ENCODE measurements around the gene EVC2.

EVC2 gene

DNA sequence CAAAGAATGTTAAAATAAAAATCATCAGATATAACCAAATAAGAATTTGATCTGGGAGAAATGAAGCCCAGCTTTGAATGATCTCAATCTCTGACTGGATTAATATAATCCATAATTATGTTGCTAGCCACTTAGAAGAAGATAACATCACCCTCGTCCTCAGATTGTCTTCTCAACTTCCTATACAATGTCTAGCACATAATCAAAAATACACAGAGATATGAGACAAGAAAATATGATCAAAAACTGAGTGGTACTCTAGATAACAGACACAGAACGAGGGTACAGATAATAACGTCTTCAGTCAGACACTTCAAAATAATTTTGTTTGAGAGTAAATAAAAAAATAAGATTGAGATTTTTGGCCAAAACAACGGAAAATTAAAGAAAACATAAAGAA, 47.1 kb downstream of the EVC2 start:
- Histone ChIP-seq H3K4me1 (no peaks in the 10 kb centered on the region), H2AFZ (no peak overlapping the region), H3K27ac (no peak overlapping the region), H3K36me3 (ENCODE audit: control insufficient read depth, insufficient read depth, low read length) (no peaks in the 10 kb centered on the region), H3K4me3 (ENCODE audit: low read depth, low read length) (no peak overlapping the region), H3K27me3 (ENCODE audit: control insufficient read depth, insufficient read depth, low read length) (no peaks in the 10 kb centered on the region), H3K4me2 (ENCODE audit: low read length) (no peak overlapping the region), H3K9ac (no peak overlapping the region), H3K9me3 (ENCODE audit: control insufficient read depth, low read length) (no peaks in the 10 kb centered on the region), H3K79me2 (no peaks in the 10 kb centered on the region)
- TF ChIP-seq, protein P1, sequence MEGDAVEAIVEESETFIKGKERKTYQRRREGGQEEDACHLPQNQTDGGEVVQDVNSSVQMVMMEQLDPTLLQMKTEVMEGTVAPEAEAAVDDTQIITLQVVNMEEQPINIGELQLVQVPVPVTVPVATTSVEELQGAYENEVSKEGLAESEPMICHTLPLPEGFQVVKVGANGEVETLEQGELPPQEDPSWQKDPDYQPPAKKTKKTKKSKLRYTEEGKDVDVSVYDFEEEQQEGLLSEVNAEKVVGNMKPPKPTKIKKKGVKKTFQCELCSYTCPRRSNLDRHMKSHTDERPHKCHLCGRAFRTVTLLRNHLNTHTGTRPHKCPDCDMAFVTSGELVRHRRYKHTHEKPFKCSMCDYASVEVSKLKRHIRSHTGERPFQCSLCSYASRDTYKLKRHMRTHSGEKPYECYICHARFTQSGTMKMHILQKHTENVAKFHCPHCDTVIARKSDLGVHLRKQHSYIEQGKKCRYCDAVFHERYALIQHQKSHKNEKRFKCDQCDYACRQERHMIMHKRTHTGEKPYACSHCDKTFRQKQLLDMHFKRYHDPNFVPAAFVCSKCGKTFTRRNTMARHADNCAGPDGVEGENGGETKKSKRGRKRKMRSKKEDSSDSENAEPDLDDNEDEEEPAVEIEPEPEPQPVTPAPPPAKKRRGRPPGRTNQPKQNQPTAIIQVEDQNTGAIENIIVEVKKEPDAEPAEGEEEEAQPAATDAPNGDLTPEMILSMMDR (IDR thresholded peaks at IDR 0.05): no peak

DNA sequence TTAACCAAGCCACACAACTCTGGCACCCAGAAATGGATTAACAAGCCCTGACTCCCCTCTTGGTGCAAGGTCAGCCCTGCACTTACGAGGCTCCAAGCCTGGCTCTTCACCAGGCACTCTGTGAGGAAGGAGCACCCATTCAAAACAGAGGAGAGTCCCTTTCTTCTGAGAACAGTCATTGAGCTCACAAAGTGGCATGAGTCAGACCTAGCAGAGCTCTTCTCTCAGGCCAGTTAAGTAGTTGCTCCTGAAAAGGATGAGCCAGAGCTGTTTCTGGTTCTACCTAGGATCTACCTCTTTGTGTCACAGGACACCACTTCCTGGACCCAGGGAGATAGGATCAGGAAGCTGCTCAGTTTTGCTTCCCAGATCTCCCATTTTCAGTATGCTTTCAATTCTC, 48.2 kb downstream of the EVC2 start:
- H3K4me1 ChIP-seq: no peaks in the 10 kb centered on the region
- H3K36me3 ChIP-seq (ENCODE audit: control insufficient read depth, insufficient read depth, low read length): no peaks in the 10 kb centered on the region
- TF ChIP-seq, protein P1 (IDR thresholded peaks at IDR 0.05): no peak
- no peaks in the 10 kb centered on the region for H3K79me2 ChIP-seq
- H3K27me3 ChIP-seq (ENCODE audit: control insufficient read depth, insufficient read depth, low read length): no peaks in the 10 kb centered on the region
- no peaks in the 10 kb centered on the region for H3K9me3 ChIP-seq (ENCODE audit: control insufficient read depth, low read length)
- no peak overlapping the region for H2AFZ ChIP-seq
- H3K9ac ChIP-seq: no peak overlapping the region
- H3K4me3 ChIP-seq (ENCODE audit: low read depth, low read length): no peak overlapping the region
- H3K4me2 ChIP-seq (ENCODE audit: low read length): no peak overlapping the region
- H3K27ac ChIP-seq: no peak overlapping the region

DNA sequence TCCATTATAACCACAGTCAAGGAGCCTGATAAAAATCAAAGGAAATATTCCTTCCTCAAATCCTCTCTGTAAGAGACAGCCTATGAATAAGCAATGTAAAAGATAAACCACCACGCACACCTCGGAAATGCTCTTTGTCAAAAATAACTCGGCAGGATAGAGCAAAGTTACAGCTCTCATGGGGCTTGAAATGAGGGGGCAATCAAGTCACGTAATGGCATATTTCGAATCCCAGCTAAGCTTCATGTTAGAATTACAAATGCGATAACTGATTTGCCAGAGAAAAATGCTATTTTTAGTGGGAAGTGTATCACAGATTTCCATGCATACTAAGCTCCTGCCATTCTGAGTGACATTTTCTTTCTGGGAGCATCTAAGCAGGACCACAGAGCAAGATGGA, 49.4 kb downstream of the EVC2 start:
- Histone ChIP-seq H3K27ac (no peak overlapping the region), H3K4me1 (no peaks in the 10 kb centered on the region), H3K9me3 (ENCODE audit: control insufficient read depth, low read length) (no peaks in the 10 kb centered on the region), H3K4me2 (ENCODE audit: low read length) (no peak overlapping the region), H2AFZ (no peak overlapping the region), H3K79me2 (no peaks in the 10 kb centered on the region), H3K4me3 (ENCODE audit: low read depth, low read length) (no peak overlapping the region), H3K27me3 (ENCODE audit: control insufficient read depth, insufficient read depth, low read length) (no peaks in the 10 kb centered on the region), H3K36me3 (ENCODE audit: control insufficient read depth, insufficient read depth, low read length) (no peaks in the 10 kb centered on the region), H3K9ac (no peak overlapping the region)
- TF ChIP-seq, protein P1 (IDR thresholded peaks at IDR 0.05): no peak

DNA sequence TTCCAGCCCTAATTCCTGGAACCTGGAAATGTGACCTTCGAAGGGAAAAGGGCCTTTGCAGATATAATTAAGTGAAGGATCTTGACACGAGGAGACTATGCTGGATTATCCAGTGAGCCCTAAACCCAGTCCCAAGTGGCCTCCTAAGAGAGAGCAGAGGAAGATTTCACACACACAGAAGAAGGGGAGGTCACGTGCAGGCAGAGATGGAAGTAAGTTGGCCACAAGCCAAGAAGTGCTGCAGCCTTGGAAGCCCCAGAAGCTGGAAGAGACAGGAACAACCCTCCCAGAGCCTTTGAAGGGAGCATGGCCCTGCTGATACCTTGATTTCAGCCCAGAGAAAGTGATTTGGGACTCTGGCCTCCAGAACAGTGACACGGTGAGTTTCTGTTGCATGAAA, 51.9 kb downstream of the EVC2 start:
- Histone ChIP-seq H3K4me3 (ENCODE audit: low read depth, low read length) (no peak overlapping the region), H3K79me2 (no peaks in the 10 kb centered on the region), H3K9ac (no peak overlapping the region), H2AFZ (no peak overlapping the region), H3K4me1 (no peaks in the 10 kb centered on the region), H3K27me3 (ENCODE audit: control insufficient read depth, insufficient read depth, low read length) (no peaks in the 10 kb centered on the region), H3K4me2 (ENCODE audit: low read length) (no peak overlapping the region), H3K9me3 (ENCODE audit: control insufficient read depth, low read length) (no peaks in the 10 kb centered on the region), H3K27ac (no peak overlapping the region), H3K36me3 (ENCODE audit: control insufficient read depth, insufficient read depth, low read length) (no peaks in the 10 kb centered on the region)
- TF ChIP-seq, protein P1 (IDR thresholded peaks at IDR 0.05): no peak

DNA sequence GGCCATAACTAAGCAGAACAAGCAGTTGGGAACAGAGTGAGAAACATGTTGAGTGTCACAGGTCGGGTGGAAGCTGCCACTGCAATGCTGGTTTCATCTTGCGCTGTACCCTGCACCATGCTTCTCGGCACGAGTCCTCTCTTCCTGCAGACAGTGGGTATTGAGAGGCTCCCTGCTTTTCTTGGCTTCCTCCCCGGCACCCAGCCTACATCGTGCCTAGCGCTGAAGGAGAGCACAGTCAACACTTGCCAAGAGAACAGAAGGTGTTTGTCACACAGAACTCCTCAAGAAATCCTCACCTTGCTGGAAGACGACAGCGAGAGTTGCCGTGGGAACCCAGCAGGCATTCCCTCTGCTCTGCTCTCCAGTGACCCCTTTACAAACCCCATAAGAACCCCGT, 53.6 kb downstream of the EVC2 start:
- TF ChIP-seq, protein P1 (IDR thresholded peaks at IDR 0.05): no peak
- Histone ChIP-seq H3K36me3 (ENCODE audit: control insufficient read depth, insufficient read depth, low read length) (no peaks in the 10 kb centered on the region), H3K27ac (no peak overlapping the region), H3K9ac (no peak overlapping the region), H3K79me2 (no peaks in the 10 kb centered on the region), H3K9me3 (ENCODE audit: control insufficient read depth, low read length) (no peaks in the 10 kb centered on the region), H3K4me3 (ENCODE audit: low read depth, low read length) (no peak overlapping the region), H3K27me3 (ENCODE audit: control insufficient read depth, insufficient read depth, low read length) (no peaks in the 10 kb centered on the region), H3K4me2 (ENCODE audit: low read length) (no peak overlapping the region), H3K4me1 (no peaks in the 10 kb centered on the region), H2AFZ (no peak overlapping the region)

Measured in parathyroid adenoma (tissue), 2 donors.